Activated naive CD4-positive, alpha-beta T cell treated with anti-CD3 and anti-CD28 coated beads, Interleukin-2, amount 10 ng/mL, durations not matched to agents 7 days and 5 days (primary cell): ENCODE data around the gene NSMCE4A.
A peak's percentile ranks its signal among the peaks of the same experiment; 100 is the strongest.
"Not testable (repeated sequence)": the region's sequence is repeated elsewhere in the genome, so short reads cannot be mapped to it uniquely, and the experiment has no call there.

Experiments
- CTCF ChIA-PET: fragments of 350-600 bp; sonication (Branson Sonifier 250); formaldehyde crosslinking; loops from one replicate; lab custom pipeline; 2021; ENCODE audit warnings: antibody characterized with exemption; lab: Charles Lee
- DNase-seq: peaks from one replicate; pipeline ENCODE4 v3.0.0-alpha.2; 2020
- H3K27ac Mint-ChIP-seq: one replicate; pipeline ENCODE4 v1.8.0; 2021; ENCODE audit warnings: mild to moderate bottlenecking, moderate library complexity, mixed read lengths
- H3K27me3 Mint-ChIP-seq: one replicate; pipeline ENCODE4 v1.8.0; 2021; ENCODE audit warnings: mild to moderate bottlenecking, mixed read lengths
- H3K36me3 Mint-ChIP-seq: one replicate; pipeline ENCODE4 v1.8.0; 2021; ENCODE audit warnings: mixed read lengths
- H3K4me1 Mint-ChIP-seq: one replicate; pipeline ENCODE4 v1.8.0; 2021; ENCODE audit warnings: mixed read lengths
- H3K4me3 Mint-ChIP-seq: one replicate; pipeline ENCODE4 v1.8.0; 2021; ENCODE audit warnings: mild to moderate bottlenecking, moderate library complexity, mixed read lengths
- H3K9me3 Mint-ChIP-seq: one replicate; pipeline ENCODE4 v1.8.0; 2021; ENCODE audit warnings: mixed read lengths

Gene NSMCE4A, protein sequence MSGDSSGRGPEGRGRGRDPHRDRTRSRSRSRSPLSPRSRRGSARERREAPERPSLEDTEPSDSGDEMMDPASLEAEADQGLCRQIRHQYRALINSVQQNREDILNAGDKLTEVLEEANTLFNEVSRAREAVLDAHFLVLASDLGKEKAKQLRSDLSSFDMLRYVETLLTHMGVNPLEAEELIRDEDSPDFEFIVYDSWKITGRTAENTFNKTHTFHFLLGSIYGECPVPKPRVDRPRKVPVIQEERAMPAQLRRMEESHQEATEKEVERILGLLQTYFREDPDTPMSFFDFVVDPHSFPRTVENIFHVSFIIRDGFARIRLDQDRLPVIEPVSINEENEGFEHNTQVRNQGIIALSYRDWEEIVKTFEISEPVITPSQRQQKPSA

GRCh38 chr10:121974535-121975294 is at the start of gene NSMCE4A:
Gene NSMCE4A (minus strand): TSS chr10:121975217. CDS start chr10:121975165, 52 bp downstream.
- H3K27me3 Mint-ChIP-seq = no peaks in the 10 kb centered on the region
- peaks cover 20% of the 10 kb centered on the region for H3K36me3 Mint-ChIP-seq
- H3K4me3 Mint-ChIP-seq = peak within 1 kb of the TSS; percentile 73
- peaks cover 9% of the 10 kb centered on the region for H3K9me3 Mint-ChIP-seq
- DNase-seq = peak; percentile 79
- CTCF ChIA-PET = interaction anchor here (1.1 kb wide), 2 partner anchors 12 to 27 kb away, joined by 3 to 5 read pairs; no protein-coding TSS in a partner anchor
- peaks cover 19% of the 10 kb centered on the region for H3K4me1 Mint-ChIP-seq
- peak within 1 kb of the TSS; percentile 83 for H3K27ac Mint-ChIP-seq

GRCh38 chr10:122023257-122023656 is 48.2 kb upstream of the NSMCE4A start:
- CTCF ChIA-PET, H3K4me1 Mint-ChIP-seq, DNase-seq, H3K4me3 Mint-ChIP-seq, H3K36me3 Mint-ChIP-seq, H3K9me3 Mint-ChIP-seq, H3K27ac Mint-ChIP-seq: not testable (repeated sequence)
- peaks cover 14% of the 10 kb centered on the region for H3K27me3 Mint-ChIP-seq

DNA sequence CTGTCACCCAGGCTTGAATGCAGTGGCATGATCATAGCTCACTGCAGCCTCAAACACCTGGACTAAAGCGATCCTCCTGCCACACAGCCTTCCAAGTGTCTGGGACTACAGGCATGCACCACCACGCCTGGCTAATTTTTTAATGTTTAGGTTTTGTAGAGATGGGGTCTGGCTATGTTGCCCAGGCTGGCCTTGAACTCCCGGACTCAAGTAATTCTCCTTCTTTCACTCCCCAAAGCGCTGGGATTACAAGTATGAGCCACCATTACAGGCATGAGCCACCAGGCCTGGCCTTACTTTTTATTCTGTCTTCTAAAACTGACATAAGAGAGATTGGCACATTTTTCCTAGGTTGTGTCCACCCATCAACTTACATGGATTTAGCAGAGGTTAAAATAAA is 47.3 kb upstream of the NSMCE4A start:
- H3K27ac Mint-ChIP-seq = no peak overlapping the region
- CTCF ChIA-PET = no interaction called here
- peaks cover 16% of the 10 kb centered on the region for H3K27me3 Mint-ChIP-seq
- no peak overlapping the region for H3K4me3 Mint-ChIP-seq
- no peaks in the 10 kb centered on the region for H3K4me1 Mint-ChIP-seq
- H3K36me3 Mint-ChIP-seq = no peaks in the 10 kb centered on the region
- no peak for DNase-seq
- H3K9me3 Mint-ChIP-seq = no peaks in the 10 kb centered on the region

DNA sequence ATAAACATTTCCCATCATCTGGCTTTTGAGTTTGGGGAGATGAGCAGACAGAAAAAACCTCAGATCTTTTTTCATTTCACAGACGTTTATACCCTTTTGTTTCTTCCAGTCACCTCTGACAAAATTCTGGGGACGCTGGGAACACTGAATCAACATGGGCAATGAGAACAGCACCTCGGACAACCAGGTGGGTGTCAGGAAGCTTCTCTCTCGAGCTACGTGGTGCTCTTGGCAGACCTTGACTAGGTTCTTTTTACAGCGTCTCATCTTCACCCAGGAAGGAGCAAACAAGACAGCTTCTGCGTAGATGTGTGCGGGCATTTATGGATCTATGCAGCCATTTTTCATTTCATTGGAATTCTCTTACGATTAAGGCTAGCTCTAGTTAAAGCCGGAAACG is 46.8 kb upstream of the NSMCE4A start:
- Mint-ChIP-seq H3K4me3 (no peak overlapping the region), H3K4me1 (no peaks in the 10 kb centered on the region), H3K36me3 (no peaks in the 10 kb centered on the region), H3K27ac (no peak overlapping the region), H3K9me3 (no peaks in the 10 kb centered on the region), H3K27me3 (peaks cover 21% of the 10 kb centered on the region)
- CTCF ChIA-PET = no interaction called here
- DNase-seq = no peak

- no peak overlapping the region for H3K27ac Mint-ChIP-seq
- H3K9me3 Mint-ChIP-seq = no peaks in the 10 kb centered on the region
- H3K27me3 Mint-ChIP-seq = peaks cover 25% of the 10 kb centered on the region
- H3K4me1 Mint-ChIP-seq = no peaks in the 10 kb centered on the region
- no peak overlapping the region for H3K4me3 Mint-ChIP-seq
- CTCF ChIA-PET = no interaction called here
- no peak for DNase-seq
- no peaks in the 10 kb centered on the region for H3K36me3 Mint-ChIP-seq
These were observed 46.4 kb upstream of the NSMCE4A start for GRCh38 chr10:122021379-122021778.

DNA sequence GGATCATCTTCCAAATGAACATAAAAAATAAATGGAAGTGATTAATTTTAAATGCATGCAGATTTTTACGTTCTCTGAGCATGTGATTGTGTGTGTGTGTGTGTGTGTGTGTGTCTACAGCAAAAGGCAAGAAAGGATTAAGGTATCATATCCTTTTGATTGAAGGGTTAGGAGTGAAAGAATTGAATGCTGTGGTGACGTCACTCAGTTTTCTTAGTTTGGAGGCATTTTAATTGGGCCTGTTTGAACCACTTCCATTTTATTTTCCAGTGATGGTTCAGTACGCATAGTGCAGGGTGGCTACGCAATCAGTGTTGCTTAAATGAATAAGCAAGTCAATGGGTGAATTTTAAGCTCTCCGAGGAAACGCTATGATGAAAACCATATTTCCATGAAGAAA is 45.2 kb upstream of the NSMCE4A start:
- no peak overlapping the region for H3K4me3 Mint-ChIP-seq
- no peaks in the 10 kb centered on the region for H3K9me3 Mint-ChIP-seq
- peaks cover 26% of the 10 kb centered on the region for H3K27me3 Mint-ChIP-seq
- no peaks in the 10 kb centered on the region for H3K4me1 Mint-ChIP-seq
- no peak for DNase-seq
- H3K36me3 Mint-ChIP-seq = no peaks in the 10 kb centered on the region
- no peak overlapping the region for H3K27ac Mint-ChIP-seq
- CTCF ChIA-PET = no interaction called here

DNA sequence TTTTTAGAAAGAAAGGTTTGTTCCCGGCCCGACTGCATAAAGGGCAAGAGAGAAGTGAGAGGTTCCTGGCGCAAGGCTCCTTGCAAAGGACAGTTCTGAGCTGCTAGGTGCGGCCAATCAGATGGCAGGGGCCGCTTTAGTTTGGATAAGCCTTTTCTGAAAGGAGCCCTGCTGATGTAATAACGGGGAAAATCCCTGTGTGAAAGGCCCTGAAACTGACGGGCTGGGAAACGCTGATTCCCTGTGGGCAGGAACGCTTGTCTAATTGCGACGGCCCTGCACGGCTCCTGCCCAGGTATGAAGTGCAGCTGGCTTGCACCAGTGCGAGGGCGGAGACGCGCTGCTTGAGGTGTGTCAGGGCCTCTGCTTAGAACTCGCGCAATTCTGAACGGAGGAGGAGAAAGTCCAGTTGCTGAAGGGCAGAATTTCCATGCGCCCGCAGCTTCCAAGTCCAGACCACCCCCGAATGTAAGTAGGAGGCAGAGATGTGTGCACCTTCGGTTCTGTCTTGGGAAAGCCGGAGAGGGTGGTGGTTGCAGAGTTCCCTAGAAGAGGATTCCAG is 44.5 kb upstream of the NSMCE4A start:
- Mint-ChIP-seq H3K27me3 (peaks cover 26% of the 10 kb centered on the region), H3K9me3 (no peaks in the 10 kb centered on the region), H3K4me1 (no peaks in the 10 kb centered on the region), H3K27ac (no peak overlapping the region), H3K36me3 (no peaks in the 10 kb centered on the region), H3K4me3 (no peak overlapping the region)
- no peak for DNase-seq
- CTCF ChIA-PET = no interaction called here

DNA sequence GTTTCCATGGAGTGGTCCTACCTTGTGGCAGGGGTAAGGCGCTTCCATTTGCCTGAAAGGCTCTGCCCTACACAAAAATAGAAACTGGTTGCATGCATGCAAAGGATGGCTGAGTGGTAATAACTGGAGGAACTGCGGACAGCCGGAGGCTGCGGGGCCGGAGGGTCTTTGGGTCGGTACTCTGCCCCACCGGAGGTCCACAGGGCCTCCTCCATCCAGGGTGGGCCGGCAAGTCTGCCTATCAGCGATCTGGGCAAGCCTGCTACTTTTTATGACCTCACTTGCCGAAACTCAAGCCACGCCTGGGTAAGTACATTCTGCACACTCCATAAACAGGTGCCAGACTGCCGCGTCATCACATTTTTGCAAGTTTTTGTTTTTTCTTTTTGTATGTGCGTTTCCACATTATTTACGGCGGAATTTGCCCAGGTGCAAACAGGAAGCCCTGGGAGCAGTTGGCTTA is 44.0 kb upstream of the NSMCE4A start:
- CTCF ChIA-PET = no interaction called here
- Mint-ChIP-seq H3K4me3 (no peak overlapping the region), H3K4me1 (no peaks in the 10 kb centered on the region), H3K9me3 (no peaks in the 10 kb centered on the region), H3K27me3 (peaks cover 26% of the 10 kb centered on the region), H3K27ac (no peak overlapping the region), H3K36me3 (no peaks in the 10 kb centered on the region)
- DNase-seq = no peak

DNA sequence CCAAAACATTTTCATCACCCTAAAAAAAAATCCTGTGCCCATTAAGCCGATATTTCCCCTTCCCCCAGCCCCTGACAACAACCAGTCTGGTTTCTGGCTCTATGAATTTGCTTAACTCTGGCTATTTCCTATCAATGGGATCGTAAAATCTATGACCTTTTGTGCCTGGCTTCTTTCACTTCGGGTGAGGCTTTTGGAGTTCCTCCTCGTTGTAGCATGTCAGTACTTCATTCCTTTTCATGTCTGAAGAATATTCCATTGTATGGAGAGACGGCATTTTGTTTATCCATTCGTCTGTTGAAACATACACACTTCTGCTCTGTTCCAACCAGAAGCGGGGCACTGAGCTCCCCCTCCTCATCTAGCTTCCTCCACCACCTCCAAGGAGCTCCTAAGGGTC is 43.5 kb upstream of the NSMCE4A start:
- Mint-ChIP-seq H3K9me3 (no peaks in the 10 kb centered on the region), H3K4me1 (no peaks in the 10 kb centered on the region), H3K27me3 (peaks cover 26% of the 10 kb centered on the region), H3K36me3 (no peaks in the 10 kb centered on the region), H3K4me3 (no peak overlapping the region), H3K27ac (no peak overlapping the region)
- CTCF ChIA-PET = no interaction called here
- no peak for DNase-seq

DNA sequence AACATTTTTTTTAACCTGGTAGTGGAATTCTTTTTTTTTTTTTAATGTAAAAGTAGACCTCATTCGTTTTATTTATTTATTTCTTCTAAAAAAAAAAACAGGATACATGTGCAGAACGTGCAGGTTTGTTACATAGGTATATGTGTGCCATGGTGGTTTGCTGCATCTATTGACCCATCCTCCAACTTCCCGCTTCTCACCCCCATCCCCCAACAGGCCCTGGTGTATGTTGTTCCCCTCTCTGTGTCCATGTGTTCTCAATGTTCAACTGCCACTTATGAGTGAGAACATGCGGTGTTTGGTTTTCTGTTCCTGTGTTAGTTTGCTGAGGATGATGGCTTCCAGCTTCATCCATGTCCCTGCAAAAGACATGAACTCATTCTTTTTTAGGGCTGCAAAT is 42.9 kb upstream of the NSMCE4A start:
- DNase-seq, H3K36me3 Mint-ChIP-seq, H3K27ac Mint-ChIP-seq, H3K4me3 Mint-ChIP-seq, CTCF ChIA-PET, H3K4me1 Mint-ChIP-seq, H3K9me3 Mint-ChIP-seq: not testable (repeated sequence)
- peaks cover 26% of the 10 kb centered on the region for H3K27me3 Mint-ChIP-seq

DNA sequence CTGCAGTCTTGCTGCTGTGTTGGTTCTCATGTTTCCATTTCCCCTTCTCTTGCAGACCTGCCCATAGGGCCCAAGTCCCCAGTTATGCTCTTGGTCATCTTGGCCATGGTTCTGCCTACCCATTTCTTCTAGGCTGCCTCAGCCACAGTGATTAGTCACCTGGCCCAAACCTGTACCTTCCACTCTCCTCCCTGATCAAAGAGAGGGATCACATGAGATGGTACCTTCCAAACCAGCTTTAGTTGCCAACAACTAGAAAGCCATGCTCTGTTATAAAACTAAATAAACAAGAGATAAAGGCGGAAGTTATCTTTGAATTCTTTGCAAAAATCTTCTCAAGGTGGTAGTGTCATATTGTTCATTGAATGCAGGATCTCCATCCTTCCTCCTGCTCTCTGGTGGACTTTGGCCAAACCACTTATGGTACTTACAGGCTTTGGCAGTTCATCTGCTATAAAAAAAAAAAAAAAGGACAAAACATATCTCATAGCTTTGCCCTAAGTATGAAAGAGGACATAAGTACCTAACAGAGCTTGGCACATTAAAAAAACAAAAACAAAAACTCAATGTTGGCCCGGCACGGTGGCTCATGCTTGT is 39.7 kb upstream of the NSMCE4A start:
- no peaks in the 10 kb centered on the region for H3K4me1 Mint-ChIP-seq
- peaks cover 25% of the 10 kb centered on the region for H3K27me3 Mint-ChIP-seq
- H3K4me3 Mint-ChIP-seq = no peak overlapping the region
- CTCF ChIA-PET = no interaction called here
- H3K9me3 Mint-ChIP-seq = no peaks in the 10 kb centered on the region
- DNase-seq = no peak
- H3K36me3 Mint-ChIP-seq = no peaks in the 10 kb centered on the region
- H3K27ac Mint-ChIP-seq = no peak overlapping the region

DNA sequence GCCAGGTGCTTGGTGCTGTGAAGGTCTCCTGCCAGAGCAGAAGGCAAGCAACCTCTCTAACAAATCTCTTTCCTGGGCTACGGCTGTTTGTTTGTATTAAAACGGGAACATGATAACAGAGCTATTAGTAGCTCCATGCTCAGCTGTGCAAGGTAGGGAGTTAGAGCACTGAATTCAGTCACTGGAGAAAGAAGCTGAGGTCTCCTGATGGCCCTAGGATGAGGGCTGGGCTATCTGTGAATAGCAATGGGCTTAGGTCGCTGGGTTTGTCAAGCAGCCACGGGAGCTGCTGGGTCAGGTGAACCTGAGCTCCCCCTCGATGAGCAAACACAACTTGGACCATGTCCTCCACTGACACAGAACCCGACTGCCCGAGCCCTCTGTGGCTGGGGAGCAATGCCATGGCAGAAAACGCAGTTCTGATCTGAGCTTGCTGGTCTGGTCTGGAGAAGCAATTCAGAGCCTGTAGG is 38.3 kb upstream of the NSMCE4A start:
- CTCF ChIA-PET = no interaction called here
- no peaks in the 10 kb centered on the region for H3K36me3 Mint-ChIP-seq
- H3K9me3 Mint-ChIP-seq = no peaks in the 10 kb centered on the region
- no peak overlapping the region for H3K27ac Mint-ChIP-seq
- DNase-seq = no peak
- H3K4me3 Mint-ChIP-seq = no peak overlapping the region
- H3K27me3 Mint-ChIP-seq = peaks cover 12% of the 10 kb centered on the region
- H3K4me1 Mint-ChIP-seq = no peaks in the 10 kb centered on the region

DNA sequence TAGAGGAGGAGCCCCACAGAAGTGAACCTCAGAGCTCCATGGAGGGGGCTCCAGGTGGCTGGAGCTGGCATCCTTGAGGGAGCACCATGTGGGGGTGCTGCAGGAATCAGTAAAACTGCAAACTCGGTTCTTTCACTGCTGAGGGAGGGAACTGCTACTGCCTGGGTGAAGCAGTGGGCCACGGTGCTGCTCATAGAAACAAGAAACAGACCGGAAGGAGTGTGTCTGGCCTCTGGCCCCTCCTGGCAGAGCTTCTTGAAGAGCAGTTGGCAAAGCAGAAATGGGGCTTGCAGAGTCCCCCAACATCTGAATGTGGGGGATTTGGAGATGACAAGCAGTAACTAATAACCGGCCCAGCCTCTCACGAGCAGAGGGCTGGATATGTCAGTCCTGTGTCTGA is 37.7 kb upstream of the NSMCE4A start:
- CTCF ChIA-PET = no interaction called here
- peaks cover 12% of the 10 kb centered on the region for H3K27me3 Mint-ChIP-seq
- H3K36me3 Mint-ChIP-seq = no peaks in the 10 kb centered on the region
- H3K4me3 Mint-ChIP-seq = no peak overlapping the region
- no peak overlapping the region for H3K27ac Mint-ChIP-seq
- DNase-seq = no peak
- H3K9me3 Mint-ChIP-seq = no peaks in the 10 kb centered on the region
- H3K4me1 Mint-ChIP-seq = no peaks in the 10 kb centered on the region

- no peak for DNase-seq
- H3K27ac Mint-ChIP-seq = no peak overlapping the region
- no peaks in the 10 kb centered on the region for H3K36me3 Mint-ChIP-seq
- no peaks in the 10 kb centered on the region for H3K27me3 Mint-ChIP-seq
- CTCF ChIA-PET = no interaction called here
- H3K9me3 Mint-ChIP-seq = no peaks in the 10 kb centered on the region
- no peaks in the 10 kb centered on the region for H3K4me1 Mint-ChIP-seq
- no peak overlapping the region for H3K4me3 Mint-ChIP-seq
These were observed 35.5 kb upstream of the NSMCE4A start for GRCh38 chr10:122010405-122011050.
